Epithelial cell of esophagus (primary cell): ENCODE data around the gene EVA1C.
"Not testable (repeated sequence)": the region's sequence is repeated elsewhere in the genome, so short reads cannot be mapped to it uniquely, and the experiment has no call there.

Source experiments
- DNase-seq: peaks from one replicate; pipeline ENCODE4 v3.0.0; 2010; ENCODE audit warnings: low read depth
- H3K4me3 ChIP-seq: 2 replicates; pipeline ENCODE4 v1.5.1; 2011; ENCODE audit warnings: mild to moderate bottlenecking, low read length, control low read depth
- CTCF ChIP-seq: IDR thresholded peaks from 2 replicates; pipeline ENCODE4 v1.5.1; 2011; ENCODE audit warnings: low read depth, mild to moderate bottlenecking, low read length, control low read depth, inconsistent platforms; ENCODE audit not compliant: insufficient read depth; ENCODE audit errors: missing control alignments

Gene EVA1C

GRCh38 chr21:32559006-32559610 is 146.6 kb downstream of the EVA1C start:
- TF ChIP-seq CTCF: no peak
- DNase-seq: no peak
- no peak overlapping the region for H3K4me3 ChIP-seq

GRCh38 chr21:32560896-32561295 is 148.4 kb downstream of the EVA1C start:
- TF ChIP-seq CTCF: no peak
- H3K4me3 ChIP-seq: no peak overlapping the region
- DNase-seq: no peak

- DNase-seq, H3K4me3 ChIP-seq: not testable (repeated sequence)
Measured at GRCh38 chr21:32561476-32561875, 149.0 kb downstream of the EVA1C start.

- DNase-seq: peak; percentile 67
- TF ChIP-seq CTCF: peak; percentile 79
- H3K4me3 ChIP-seq: no peak overlapping the region
Measured at GRCh38 chr21:32562426-32562825, 149.9 kb downstream of the EVA1C start.

- TF ChIP-seq CTCF: no peak
- DNase-seq: peak; percentile 13
- no peak overlapping the region for H3K4me3 ChIP-seq
Measured at GRCh38 chr21:32562915-32563314, 150.4 kb downstream of the EVA1C start.
